GM21423 (cell line): Measurements from ENCODE around the gene ACTR3C.
A peak's percentile ranks its signal among the peaks of the same experiment; 100 is the strongest.

Experiments used
- ATAC-seq: cut with Tn5 transposase; IDR thresholded peaks from one replicate; pipeline ENCODE4 v1.9.1; 2021; ENCODE audit warnings: mild to moderate bottlenecking, moderate library complexity; ENCODE audit not compliant: unreplicated experiment

ACTR3C gene

GRCh38 chr7:150359622-150360362, 36.4 kb upstream of the ACTR3C start:
- ATAC-seq = no peak

DNA sequence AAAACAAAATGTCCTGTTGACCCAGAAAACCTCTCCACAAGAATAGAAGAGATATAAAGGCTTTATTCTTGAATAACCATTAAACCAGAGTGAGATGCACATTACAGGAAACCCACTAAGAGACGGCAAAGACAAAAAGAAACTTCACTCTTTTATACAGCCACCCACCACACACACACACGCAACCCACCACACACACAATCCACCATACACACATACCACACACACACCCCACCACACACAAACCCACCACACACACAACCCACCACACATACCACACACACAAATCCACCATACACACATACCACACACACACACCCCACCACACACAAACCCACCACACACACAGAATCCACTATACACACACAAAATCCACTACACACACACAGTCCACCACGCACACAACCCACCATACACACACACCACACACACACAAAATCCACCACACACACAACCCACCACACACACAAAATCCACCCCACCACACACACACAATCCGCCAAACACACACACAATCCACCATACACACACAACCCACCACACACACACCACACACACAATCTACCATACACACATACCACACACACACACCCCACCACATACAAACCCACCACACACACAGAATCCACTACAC, 35.8 kb upstream of the ACTR3C start:
- ATAC-seq = no peak

DNA sequence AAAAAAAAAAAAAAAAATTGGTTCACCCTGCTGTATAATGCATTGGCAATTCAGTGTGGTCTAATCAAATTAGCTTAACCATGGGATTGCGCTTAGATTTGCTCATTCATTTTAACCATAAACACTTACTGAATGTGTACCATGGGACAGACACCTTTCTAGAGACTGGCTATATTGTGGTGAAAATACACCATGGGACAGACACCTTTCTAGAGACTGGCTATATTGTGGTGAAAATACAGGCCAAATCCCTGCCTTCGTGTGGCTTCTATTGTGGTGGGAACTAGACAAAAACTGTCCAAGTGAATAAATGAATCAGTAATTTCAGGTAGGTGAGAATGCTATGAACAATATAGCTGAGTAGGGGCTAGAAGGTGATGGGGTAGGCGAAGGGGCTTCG, 35.1 kb upstream of the ACTR3C start:
- no peak for ATAC-seq

DNA sequence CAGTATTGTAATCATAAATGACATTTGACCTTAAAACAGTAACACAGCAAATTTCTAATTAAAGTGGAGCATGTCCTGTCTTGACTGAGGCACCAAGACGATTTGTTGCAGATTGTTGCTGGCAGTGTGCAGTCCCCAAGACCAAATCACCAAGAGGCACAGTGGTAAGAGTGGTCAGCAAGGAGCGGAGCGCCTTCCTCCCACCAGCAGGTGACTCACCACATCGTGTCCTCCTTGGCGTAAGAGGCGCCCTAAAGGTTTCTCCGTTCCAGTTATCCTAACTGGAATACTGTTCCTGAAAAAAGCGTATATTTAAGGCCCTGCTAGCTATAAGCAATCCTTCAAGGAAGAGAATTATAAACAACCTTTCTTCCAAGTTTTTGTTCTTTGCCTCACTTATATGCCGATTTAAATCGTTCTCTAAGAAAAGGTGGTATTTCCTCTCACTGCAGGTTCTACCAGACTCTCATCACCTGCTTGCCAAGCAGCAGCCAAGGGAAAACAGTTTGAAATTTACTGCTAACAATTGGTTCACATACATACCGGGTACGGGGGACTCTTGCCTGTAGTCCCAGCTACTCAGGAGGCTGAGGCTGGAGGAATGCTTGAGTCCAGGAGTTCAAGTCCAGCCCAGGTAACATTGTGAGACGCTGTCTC, 34.6 kb upstream of the ACTR3C start:
- peak; percentile 32 for ATAC-seq

DNA sequence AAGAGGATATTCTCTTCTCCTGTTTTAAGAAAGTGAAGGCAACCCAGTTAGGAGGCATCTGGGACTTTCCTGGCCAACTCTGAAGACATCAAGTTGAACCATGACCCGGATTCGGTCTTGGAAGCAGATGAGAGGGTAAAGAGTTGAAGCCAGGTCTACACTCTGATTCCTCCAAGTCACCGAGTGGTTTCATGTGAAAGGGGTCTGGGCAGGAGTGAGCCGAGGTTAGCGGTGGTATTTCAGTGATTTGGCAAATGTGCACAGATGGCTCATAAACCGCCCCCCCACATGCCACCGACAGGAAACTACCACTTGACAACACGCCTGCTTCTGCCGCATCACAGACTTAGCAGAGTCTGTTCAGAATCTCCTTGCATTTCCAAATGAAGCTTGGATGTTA, 33.9 kb upstream of the ACTR3C start:
- peak; percentile 44 for ATAC-seq

DNA sequence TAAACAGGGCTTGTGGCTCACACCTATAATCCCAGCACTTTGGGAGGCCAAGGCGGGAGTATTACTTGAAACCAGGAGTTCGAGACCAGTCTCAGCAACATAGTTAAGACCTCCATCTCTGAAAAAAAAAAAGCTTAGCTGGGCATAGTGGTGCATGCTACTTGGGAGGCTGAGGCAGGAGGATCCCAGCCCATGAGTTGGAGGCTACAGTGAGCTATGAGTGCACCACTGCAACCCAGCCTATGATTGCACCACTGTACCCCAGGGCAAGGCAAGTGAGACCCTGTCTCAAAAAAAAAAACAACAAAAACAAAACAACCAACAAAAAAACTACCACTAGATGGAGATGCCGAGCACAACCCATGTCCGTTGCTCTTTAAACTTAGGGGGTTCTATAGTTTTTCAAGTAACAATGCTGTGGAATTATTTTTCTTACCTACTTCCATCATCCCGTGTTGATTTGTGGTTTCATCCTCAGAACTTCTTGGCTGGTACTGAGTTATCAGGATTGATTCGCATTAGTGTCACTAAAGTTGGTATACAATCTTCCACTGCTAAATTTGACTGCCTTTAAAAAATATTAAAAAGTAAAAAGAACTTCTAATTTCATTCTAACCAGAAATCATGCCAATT, 33.0 kb upstream of the ACTR3C start:
- no peak for ATAC-seq

DNA sequence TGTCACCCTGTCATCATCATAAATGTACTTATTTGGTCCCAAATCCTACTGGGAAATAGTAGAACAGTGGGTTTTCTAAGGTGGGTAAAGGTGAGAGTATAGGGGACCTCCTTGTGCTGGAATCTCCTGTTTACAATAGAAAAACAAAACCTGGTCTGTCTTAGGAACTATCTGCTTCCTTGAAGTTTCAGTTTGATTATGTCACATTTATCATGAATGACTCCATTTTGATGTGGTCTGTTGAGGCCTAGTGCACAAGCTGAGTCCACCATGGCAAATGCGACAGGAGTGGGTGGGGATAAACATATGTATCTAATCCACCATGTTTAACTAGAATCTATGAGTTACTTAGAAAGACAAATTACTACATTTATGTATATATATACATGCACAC, 32.3 kb upstream of the ACTR3C start:
- no peak for ATAC-seq

DNA sequence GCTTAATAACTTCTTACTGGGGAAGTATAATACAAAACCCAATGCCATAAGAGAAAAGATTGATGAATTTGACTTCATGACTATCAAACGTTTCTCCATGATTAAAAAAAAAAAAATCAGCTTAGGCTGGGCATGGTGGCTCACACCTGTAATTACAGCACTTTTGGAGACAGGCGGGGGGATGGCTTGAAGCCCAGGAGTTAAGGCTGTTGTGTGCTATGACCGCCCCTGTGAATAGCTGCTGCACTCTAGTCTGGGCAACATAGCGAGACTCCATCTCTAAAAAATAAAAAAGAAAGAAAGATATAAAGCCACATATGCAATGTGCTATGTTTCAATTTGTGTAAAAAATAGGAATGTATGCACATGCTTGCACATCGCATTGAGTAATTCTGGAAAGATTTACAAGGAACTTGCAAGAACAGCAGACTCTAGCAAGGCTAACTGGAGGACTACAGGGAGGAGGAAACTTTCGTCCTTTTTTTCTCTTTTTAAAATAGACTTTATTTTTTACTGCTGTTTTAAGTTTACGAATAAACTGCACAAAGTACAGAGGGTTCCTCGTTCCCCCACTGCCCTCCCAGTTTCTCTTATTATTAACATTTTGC, 28.3 kb upstream of the ACTR3C start:
- ATAC-seq = no peak

GRCh38 chr7:150346922-150347321, 23.6 kb upstream of the ACTR3C start:
- no peak for ATAC-seq

GRCh38 chr7:150345012-150345411, 21.7 kb upstream of the ACTR3C start:
- ATAC-seq = no peak

GRCh38 chr7:150344299-150344698, 21.0 kb upstream of the ACTR3C start:
- ATAC-seq = no peak

GRCh38 chr7:150343225-150343624, 19.9 kb upstream of the ACTR3C start:
- ATAC-seq = no peak

DNA sequence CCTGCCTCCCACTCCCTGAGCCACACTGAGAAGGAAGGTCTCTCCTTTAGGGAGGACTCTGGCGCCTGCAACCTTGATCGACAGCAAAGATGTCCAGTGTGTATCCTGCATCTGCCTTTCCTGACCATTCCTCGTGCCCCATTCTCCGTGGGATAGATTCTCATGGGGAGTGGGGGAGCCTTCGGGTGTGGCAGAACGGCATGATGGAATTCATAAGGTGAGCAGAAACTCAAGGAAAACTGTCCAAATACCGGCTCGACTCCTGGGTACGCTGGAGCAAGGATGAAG, 18.7 kb upstream of the ACTR3C start:
- ATAC-seq = no peak

- ATAC-seq = no peak
Measured at GRCh38 chr7:150341263-150342120, 18.1 kb upstream of the ACTR3C start, which contains the start of gene RARRES2. Gene RARRES2, minus strand, starts transcription at chr7:150341629. Its CDS starts 1,020 bp downstream, at chr7:150340609.

- no peak for ATAC-seq
Measured at GRCh38 chr7:150340875-150341262, 17.5 kb upstream of the ACTR3C start.

- no peak for ATAC-seq
Measured at GRCh38 chr7:150340024-150340749, 16.8 kb upstream of the ACTR3C start.

- ATAC-seq = no peak
Measured at GRCh38 chr7:150339409-150339809, 16.1 kb upstream of the ACTR3C start.

DNA sequence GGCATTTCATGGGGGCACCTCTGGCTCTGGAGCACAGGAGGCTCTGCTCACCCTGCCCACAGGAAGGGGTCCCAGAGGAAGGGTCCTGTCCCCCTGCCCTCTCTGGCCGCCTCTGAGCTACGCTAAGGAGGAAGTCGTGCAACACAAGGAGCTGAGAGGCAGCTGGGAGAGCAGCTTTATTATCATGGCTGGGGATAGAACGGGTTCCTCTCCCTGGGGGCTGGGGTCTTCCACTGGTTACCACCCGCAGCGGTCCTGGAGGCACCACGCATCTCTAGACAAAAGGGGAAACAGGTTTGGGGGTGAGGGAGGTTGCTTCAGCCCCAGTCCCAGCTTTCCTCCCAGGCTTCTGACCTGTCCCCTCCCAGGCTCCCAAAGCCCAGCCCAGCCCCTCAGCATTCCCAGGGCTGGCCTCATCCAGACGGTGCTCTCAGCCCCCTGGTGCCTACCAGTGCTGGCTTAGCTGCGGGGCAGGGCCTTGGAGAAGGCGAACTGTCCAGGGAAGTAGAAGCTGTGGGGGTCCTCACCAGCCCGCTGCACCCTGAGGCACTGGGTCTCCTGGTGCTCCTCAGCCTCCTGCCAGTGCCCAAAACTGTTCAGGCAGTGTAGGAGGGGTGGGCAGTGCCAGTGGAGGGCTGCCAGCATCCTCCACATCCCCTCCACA, 15.0 kb upstream of the ACTR3C start:
- no peak for ATAC-seq

GRCh38 chr7:150337659-150338081, 14.3 kb upstream of the ACTR3C start:
- no peak for ATAC-seq
